RWPE1 (cell line): ENCODE measurements around the gene TRPM2.

Experiments used
- CTCF ChIA-PET: fragments of 350-600 bp; sonication (Branson Sonifier 250); formaldehyde crosslinking; extraction: SDS; loops from one replicate; lab custom pipeline; 2021; lab: Yijun Ruan, JAX
- POLR2A ChIA-PET: fragments of 400-600 bp; formaldehyde crosslinking; extraction: SDS; loops from one replicate; lab custom pipeline; 2020; ENCODE audit warnings: antibody characterized with exemption; ENCODE audit not compliant: low non-redundant PET; lab: Yijun Ruan, JAX
- DNase-seq: peaks from one replicate; pipeline ENCODE4 v3.0.0; 2012; ENCODE audit warnings: low spot score
- H3K27ac ChIP-seq: fragments of 450-650 bp; 2 replicates; pipeline ENCODE4 v1.5.1; 2017
- TF ChIP-seq, protein P1 (sequence below): fragments of 450-650 bp; conservative IDR thresholded peaks from 2 replicates; pipeline ENCODE4 v1.5.1; 2017; ENCODE audit warnings: low read depth, mild to moderate bottlenecking

The TRPM2 gene

GRCh38 chr21:44490816-44491215, 137.4 kb downstream of the TRPM2 start:
- H3K27ac ChIP-seq: no peak overlapping the region
- ChIA-PET CTCF (no interaction called here), POLR2A (no interaction called here)
- TF ChIP-seq, protein P1, sequence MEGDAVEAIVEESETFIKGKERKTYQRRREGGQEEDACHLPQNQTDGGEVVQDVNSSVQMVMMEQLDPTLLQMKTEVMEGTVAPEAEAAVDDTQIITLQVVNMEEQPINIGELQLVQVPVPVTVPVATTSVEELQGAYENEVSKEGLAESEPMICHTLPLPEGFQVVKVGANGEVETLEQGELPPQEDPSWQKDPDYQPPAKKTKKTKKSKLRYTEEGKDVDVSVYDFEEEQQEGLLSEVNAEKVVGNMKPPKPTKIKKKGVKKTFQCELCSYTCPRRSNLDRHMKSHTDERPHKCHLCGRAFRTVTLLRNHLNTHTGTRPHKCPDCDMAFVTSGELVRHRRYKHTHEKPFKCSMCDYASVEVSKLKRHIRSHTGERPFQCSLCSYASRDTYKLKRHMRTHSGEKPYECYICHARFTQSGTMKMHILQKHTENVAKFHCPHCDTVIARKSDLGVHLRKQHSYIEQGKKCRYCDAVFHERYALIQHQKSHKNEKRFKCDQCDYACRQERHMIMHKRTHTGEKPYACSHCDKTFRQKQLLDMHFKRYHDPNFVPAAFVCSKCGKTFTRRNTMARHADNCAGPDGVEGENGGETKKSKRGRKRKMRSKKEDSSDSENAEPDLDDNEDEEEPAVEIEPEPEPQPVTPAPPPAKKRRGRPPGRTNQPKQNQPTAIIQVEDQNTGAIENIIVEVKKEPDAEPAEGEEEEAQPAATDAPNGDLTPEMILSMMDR: no peak
- DNase-seq: no peak
